OCI-LY7 (cell line): ENCODE measurements around the gene SRP68. TPM values are rescaled to one million over a fixed set of nuclear protein-coding genes. Genes with fewer than 3 reads are reported as not detected.

Experiments
- BruUV-seq: library from RNA; stranded (reverse); fragments of 400-500 nt; replicated peaks from 2 replicates; lab custom pipeline; 2021; lab: Mats Ljungman, UMichigan
- CTCF ChIA-PET: fragments of 300-600 bp; sonication (Branson Sonifier 250); formaldehyde crosslinking; loops from one replicate; lab custom pipeline; 2022; ENCODE audit warnings: antibody characterized with exemption; ENCODE audit not compliant: unreplicated experiment; lab: Charles Lee
- POLR2A ChIA-PET: fragments of 300-600 bp; sonication (Branson Sonifier 250); formaldehyde crosslinking; loops from one replicate; lab custom pipeline; 2022; ENCODE audit warnings: antibody characterized with exemption; lab: Charles Lee
- DNase-seq: peaks from one replicate; pipeline ENCODE4 v3.0.0-alpha.2; 2015; ENCODE audit warnings: low spot score
- H2AFZ ChIP-seq: fragments of 200-600 bp; sonication (generic), shearing (Covaris generic); 2 replicates; pipeline ENCODE4 v1.6.1; 2014; ENCODE audit warnings: mild to moderate bottlenecking, antibody characterized with exemption, low read length, moderate library complexity
- H3K27ac ChIP-seq: fragments of 200-600 bp; sonication (generic); 2 replicates; pipeline ENCODE4 v1.5.1; 2014; ENCODE audit warnings: mixed run types, low read depth, mild to moderate bottlenecking, moderate library complexity, low read length, inconsistent platforms; ENCODE audit not compliant: poor library complexity, severe bottlenecking
- H3K36me3 ChIP-seq: fragments of 200-600 bp; sonication (generic); 2 replicates; pipeline ENCODE4 v1.6.1; 2014; ENCODE audit warnings: mild to moderate bottlenecking, antibody characterized with exemption, low read length, moderate library complexity, mixed read lengths; ENCODE audit not compliant: insufficient read depth
- H3K4me1 ChIP-seq: fragments of 200-600 bp; sonication (generic); 2 replicates; pipeline ENCODE4 v1.5.1; 2014; ENCODE audit warnings: mild to moderate bottlenecking, low read length; ENCODE audit not compliant: insufficient read depth, poor library complexity, severe bottlenecking
- H3K4me2 ChIP-seq: fragments of 200-600 bp; sonication (generic); 2 replicates; pipeline ENCODE4 v1.6.1; 2014; ENCODE audit warnings: mild to moderate bottlenecking, low read length
- H3K4me3 ChIP-seq: fragments of 200-600 bp; sonication (generic); 2 replicates; pipeline ENCODE4 v1.5.1; 2014; ENCODE audit warnings: mild to moderate bottlenecking, low read depth, low read length; ENCODE audit not compliant: poor library complexity, severe bottlenecking
- H3K79me2 ChIP-seq: fragments of 200-600 bp; sonication (generic); 2 replicates; pipeline ENCODE4 v1.6.1; 2016; ENCODE audit warnings: low read depth, mild to moderate bottlenecking, low read length, moderate library complexity, mixed read lengths; ENCODE audit not compliant: insufficient read depth
- H3K9me2 ChIP-seq: fragments of 200-600 bp; sonication (generic); 2 replicates; pipeline ENCODE4 v1.6.1; 2016; ENCODE audit warnings: mild to moderate bottlenecking, low read length, mixed read lengths; ENCODE audit not compliant: insufficient read depth
- H3K9me3 ChIP-seq: fragments of 200-600 bp; sonication (generic); 2 replicates; pipeline ENCODE4 v1.6.1; 2014; ENCODE audit warnings: mild to moderate bottlenecking, mixed run types, low read length, mixed read lengths
- H4K20me1 ChIP-seq: fragments of 200-600 bp; sonication (generic); 2 replicates; pipeline ENCODE4 v1.6.1; 2014; ENCODE audit warnings: mild to moderate bottlenecking, antibody characterized with exemption, low read length, moderate library complexity, mixed read lengths; ENCODE audit not compliant: insufficient read depth
- EZH2phosphoT487 ChIP-seq: fragments of 200-600 bp; sonication (generic); IDR thresholded peaks from 2 replicates; pipeline ENCODE4 v1.6.1; 2018; ENCODE audit warnings: low read depth, borderline replicate concordance, mild to moderate bottlenecking, mixed run types, antibody characterized with exemption, low read length, moderate library complexity, mixed read lengths
- intact Hi-C: fragments of 100-400 bp; cut with micrococcal nuclease; formaldehyde crosslinking; loops from one replicate; pipeline ENCODE4 v1.10.0; 2022; ENCODE audit not compliant: unreplicated experiment
- total RNA-seq, 2 experiments: library from RNA; depleted of rRNA in 1 of 2; stranded (reverse); fragments of >200 nt in 1 of 2; shearing (Covaris generic) in 1 of 2; gene quantifications; 2 replicates each; pipeline ENCODE4 v1.2.3, GENCODE V29; 2014 to 2022
- TF ChIP-seq, protein P1 (sequence below): fragments of 200-600 bp; sonication (generic); conservative IDR thresholded peaks from 2 replicates; pipeline ENCODE4 v1.5.1; 2014; ENCODE audit warnings: mild to moderate bottlenecking, antibody characterized with exemption, low read length, moderate library complexity, mixed read lengths

Gene SRP68
- total RNA-seq, 2 experiments from 2014 or later: 54.0 to 200 TPM

DNA sequence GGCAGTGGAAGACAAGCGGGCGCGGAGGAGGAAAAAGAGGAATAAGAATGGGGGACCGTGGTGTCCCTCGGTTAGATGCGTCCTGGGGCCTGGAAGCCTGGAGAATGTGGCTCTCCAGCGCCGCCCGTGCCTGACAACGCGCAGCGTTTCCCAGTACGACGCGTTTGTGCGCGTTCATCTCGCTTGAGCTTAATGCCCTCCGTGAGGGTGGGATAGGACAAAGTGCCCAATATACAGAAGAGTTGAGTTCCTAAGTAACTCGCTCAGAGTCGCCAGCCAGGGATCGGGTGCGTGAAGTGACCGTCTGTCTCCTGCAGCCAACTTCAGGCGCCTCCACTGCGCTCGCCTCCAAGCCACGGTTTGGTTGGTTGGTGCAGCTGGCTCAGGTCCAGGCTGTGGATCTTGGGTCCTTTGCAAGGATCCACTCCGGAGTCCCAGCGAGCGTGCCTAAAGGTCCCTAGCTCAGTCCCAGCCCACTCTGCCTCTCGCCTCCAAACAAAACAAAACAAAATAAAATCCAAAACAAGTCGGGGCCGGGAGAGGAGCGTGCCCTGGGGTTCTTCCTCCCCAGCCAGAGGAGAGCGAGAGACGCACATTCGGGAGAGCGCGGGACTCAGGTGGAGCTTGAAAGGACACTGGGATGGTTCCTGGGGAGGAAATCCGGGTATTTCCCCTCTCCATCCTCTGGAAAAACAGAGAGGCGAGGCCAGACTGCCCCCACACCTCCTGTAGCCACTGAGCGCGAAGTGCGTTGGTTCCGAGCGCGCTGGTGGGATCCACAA lies 3.2 kb upstream of the SRP68 start:
- no peak for TF ChIP-seq EZH2phosphoT487
- TF ChIP-seq, protein P1, sequence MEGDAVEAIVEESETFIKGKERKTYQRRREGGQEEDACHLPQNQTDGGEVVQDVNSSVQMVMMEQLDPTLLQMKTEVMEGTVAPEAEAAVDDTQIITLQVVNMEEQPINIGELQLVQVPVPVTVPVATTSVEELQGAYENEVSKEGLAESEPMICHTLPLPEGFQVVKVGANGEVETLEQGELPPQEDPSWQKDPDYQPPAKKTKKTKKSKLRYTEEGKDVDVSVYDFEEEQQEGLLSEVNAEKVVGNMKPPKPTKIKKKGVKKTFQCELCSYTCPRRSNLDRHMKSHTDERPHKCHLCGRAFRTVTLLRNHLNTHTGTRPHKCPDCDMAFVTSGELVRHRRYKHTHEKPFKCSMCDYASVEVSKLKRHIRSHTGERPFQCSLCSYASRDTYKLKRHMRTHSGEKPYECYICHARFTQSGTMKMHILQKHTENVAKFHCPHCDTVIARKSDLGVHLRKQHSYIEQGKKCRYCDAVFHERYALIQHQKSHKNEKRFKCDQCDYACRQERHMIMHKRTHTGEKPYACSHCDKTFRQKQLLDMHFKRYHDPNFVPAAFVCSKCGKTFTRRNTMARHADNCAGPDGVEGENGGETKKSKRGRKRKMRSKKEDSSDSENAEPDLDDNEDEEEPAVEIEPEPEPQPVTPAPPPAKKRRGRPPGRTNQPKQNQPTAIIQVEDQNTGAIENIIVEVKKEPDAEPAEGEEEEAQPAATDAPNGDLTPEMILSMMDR: no peak
- no peak for DNase-seq
- Histone ChIP-seq H3K9me3 (no peaks in the 10 kb centered on the region), H3K4me2 (no peak overlapping the region), H4K20me1 (0 out of 2 replicates have a peak, but pooled peaks cover 4% of the 10 kb centered on the region), H3K27ac (no peak overlapping the region), H2AFZ (no peak overlapping the region), H3K4me3 (no peak overlapping the region), H3K36me3 (no peaks in the 10 kb centered on the region), H3K9me2 (no peaks in the 10 kb centered on the region), H3K4me1 (peaks cover 20% of the 10 kb centered on the region), H3K79me2 (peaks cover 23% of the 10 kb centered on the region)
- ChIA-PET POLR2A (interaction anchor here (0.5 kb wide), 1 partner anchor 83 kb away, joined by 3 read pairs; no protein-coding TSS in a partner anchor), CTCF (no interaction called here)
- intact Hi-C loops: no loop called here
- BruUV-seq: no TSS peak

DNA sequence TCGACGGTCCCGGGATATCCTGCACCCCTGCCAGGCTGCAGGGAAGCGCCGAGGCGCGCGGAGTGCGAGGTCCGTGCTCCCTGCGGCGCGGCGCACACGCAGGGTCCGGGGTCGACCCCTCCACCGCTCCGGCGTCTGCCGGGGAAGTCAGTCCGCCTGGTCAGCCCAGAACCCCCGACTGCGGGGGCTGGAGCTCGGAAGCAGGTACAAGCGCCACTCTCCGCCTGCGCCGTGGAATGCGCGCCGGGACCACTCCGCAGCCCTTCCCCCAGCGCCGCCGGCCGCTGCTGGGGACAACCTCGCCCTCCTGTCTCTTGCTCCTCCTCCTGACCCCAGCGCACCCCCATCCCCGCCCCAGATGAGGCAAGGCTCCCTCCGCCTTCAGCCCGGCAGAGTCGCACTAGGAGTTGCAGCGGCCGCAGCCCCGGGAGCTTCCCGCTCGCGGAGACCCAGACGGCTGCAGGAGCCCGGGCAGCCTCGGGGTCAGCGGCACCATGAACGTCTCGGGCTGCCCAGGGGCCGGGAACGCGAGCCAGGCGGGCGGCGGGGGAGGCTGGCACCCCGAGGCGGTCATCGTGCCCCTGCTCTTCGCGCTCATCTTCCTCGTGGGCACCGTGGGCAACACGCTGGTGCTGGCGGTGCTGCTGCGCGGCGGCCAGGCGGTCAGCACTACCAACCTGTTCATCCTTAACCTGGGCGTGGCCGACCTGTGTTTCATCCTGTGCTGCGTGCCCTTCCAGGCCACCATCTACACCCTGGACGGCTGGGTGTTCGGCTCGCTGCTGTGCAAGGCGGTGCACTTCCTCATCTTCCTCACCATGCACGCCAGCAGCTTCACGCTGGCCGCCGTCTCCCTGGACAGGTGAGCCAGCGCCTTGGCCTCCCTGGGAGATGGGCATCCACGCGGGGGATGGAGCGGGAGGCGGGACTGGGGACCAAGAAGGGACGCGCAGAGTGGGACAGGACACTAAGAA lies 2.4 kb upstream of the SRP68 start, which contains the start of gene GALR2:
GALR2 (plus strand) TSS at position 392 of the 974 bp plus-strand sequence; CDS start at position 495, 103 bp downstream.
- intact Hi-C loops: loop anchor here (5.0 kb wide), 1 partner anchor 217 kb away; the partner anchor contains the start of gene WBP2
- H3K9me2 ChIP-seq: no peaks in the 10 kb centered on the region
- TF ChIP-seq, protein P1: no peak
- TF ChIP-seq EZH2phosphoT487: no peak
- no peak within 1 kb of the TSS for H3K27ac ChIP-seq
- H3K9me3 ChIP-seq: no peaks in the 10 kb centered on the region
- H2AFZ ChIP-seq: no peak within 1 kb of the TSS
- ChIA-PET POLR2A (interaction anchor here (0.5 kb wide), 1 partner anchor 82 kb away, joined by 3 read pairs; no protein-coding TSS in a partner anchor), CTCF (no interaction called here)
- H3K4me2 ChIP-seq: no peak within 1 kb of the TSS
- peaks cover 25% of the 10 kb centered on the region for H3K4me1 ChIP-seq
- H3K36me3 ChIP-seq: peaks cover 7% of the 10 kb centered on the region; the same call in 1 of the 2 replicates
- no peak within 1 kb of the TSS for H3K4me3 ChIP-seq
- no TSS peak for BruUV-seq
- peaks cover 31% of the 10 kb centered on the region for H3K79me2 ChIP-seq
- DNase-seq: no peak
- H4K20me1 ChIP-seq: 0 out of 2 replicates have a peak, but pooled peaks cover 4% of the 10 kb centered on the region
